ENCODE data around the gene CTXND1.

The CTXND1 gene

DNA sequence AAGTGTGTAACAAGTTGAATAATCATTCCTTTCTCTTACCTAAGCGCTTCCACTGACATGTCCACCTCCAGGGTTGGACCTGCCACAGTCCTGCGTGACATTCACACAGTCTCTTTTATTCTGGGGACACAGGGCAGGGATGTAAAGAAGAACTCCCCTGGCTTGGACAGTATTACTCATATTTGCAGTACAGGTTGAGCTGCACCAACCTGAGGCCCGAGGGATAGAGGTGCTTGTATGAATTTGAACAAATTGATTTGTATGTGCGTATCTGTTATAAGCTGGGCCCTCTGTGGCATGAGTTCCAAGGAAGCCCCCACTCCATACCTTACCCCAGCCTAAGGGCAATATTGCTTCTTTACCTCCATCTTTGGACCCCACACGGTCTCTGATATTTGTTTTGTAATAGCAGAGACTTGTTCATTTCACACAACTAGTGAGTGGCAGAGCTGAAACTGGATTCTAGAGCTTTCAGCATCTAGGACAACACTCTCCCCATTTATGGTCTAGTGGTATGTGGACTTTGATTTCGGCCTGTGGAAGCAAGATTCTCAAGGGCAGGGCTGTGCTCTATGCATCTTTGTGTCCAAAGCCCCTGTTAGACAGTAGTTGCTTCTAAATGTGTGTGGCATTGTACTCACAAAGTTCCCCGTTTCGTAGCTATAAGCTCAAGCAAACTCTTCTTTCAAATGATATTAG lies 60.0 kb downstream of the CTXND1 start:
- no peak for TF ChIP-seq TAF1 (IDR thresholded peaks at IDR 0.05; ENCODE audit: borderline replicate concordance, insufficient read depth, low read length)
- TF ChIP-seq SIN3A (IDR thresholded peaks at IDR 0.05; ENCODE audit: borderline replicate concordance, insufficient read depth, low read length): no peak
- no peak for TF ChIP-seq POLR2AphosphoS5 (IDR thresholded peaks at IDR 0.05; ENCODE audit: low read depth, low read length)
- TF ChIP-seq, protein P1, sequence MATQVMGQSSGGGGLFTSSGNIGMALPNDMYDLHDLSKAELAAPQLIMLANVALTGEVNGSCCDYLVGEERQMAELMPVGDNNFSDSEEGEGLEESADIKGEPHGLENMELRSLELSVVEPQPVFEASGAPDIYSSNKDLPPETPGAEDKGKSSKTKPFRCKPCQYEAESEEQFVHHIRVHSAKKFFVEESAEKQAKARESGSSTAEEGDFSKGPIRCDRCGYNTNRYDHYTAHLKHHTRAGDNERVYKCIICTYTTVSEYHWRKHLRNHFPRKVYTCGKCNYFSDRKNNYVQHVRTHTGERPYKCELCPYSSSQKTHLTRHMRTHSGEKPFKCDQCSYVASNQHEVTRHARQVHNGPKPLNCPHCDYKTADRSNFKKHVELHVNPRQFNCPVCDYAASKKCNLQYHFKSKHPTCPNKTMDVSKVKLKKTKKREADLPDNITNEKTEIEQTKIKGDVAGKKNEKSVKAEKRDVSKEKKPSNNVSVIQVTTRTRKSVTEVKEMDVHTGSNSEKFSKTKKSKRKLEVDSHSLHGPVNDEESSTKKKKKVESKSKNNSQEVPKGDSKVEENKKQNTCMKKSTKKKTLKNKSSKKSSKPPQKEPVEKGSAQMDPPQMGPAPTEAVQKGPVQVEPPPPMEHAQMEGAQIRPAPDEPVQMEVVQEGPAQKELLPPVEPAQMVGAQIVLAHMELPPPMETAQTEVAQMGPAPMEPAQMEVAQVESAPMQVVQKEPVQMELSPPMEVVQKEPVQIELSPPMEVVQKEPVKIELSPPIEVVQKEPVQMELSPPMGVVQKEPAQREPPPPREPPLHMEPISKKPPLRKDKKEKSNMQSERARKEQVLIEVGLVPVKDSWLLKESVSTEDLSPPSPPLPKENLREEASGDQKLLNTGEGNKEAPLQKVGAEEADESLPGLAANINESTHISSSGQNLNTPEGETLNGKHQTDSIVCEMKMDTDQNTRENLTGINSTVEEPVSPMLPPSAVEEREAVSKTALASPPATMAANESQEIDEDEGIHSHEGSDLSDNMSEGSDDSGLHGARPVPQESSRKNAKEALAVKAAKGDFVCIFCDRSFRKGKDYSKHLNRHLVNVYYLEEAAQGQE (IDR thresholded peaks at IDR 0.05; ENCODE audit: insufficient read depth in 1 of 2, low read depth in 2 of 2, low read length in 2 of 2): no peak
- TF ChIP-seq FOXP2 (optimal IDR thresholded peaks at IDR 0.05; ENCODE audit: borderline replicate concordance, extremely low read depth, extremely low read length, insufficient read depth): no peak

DNA sequence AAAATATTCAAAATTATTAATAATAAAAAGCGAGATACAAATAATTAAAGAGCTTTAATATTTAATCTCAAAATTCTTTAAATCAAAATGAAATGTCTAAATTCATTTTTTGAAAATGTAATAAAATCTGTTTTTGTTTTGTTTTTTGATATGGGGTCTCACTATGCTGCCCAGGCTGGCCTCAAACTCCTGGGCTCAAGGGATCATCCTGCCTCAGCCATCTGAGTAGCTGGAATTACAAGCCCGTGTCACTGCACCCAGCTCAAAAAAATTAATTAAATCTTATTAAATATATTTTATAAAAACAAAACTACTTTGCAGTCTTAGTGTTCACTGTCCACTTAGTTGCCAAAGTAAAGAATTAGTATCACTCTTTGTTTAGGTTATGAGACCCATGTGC lies 60.8 kb downstream of the CTXND1 start:
- TF ChIP-seq TAF1 (IDR thresholded peaks at IDR 0.05; ENCODE audit: borderline replicate concordance, insufficient read depth, low read length): no peak
- no peak for TF ChIP-seq FOXP2 (optimal IDR thresholded peaks at IDR 0.05; ENCODE audit: borderline replicate concordance, extremely low read depth, extremely low read length, insufficient read depth)
- TF ChIP-seq POLR2AphosphoS5 (IDR thresholded peaks at IDR 0.05; ENCODE audit: low read depth, low read length): no peak
- TF ChIP-seq, protein P1 (IDR thresholded peaks at IDR 0.05; ENCODE audit: insufficient read depth in 1 of 2, low read depth in 2 of 2, low read length in 2 of 2): no peak
- TF ChIP-seq SIN3A (IDR thresholded peaks at IDR 0.05; ENCODE audit: borderline replicate concordance, insufficient read depth, low read length): no peak

DNA sequence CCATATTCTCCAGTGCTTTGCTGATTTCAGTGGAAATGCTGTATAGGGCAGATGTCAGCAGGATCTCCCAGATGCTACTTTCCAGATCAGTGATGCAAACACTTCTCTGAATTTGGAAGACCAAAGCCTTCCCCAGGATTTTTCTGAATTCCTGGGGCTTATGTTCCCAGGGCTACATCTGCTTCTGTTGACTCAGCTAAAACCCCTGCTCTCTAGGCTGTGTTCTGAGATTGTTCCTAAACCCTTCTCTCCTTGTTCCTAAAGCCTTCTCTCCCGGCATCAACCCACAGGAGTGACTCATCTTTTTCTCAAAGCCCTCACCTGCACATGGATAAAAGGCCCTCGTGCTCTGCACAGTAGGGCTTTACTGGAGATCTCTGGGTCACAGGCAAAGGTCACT lies 63.8 kb downstream of the CTXND1 start:
- TF ChIP-seq, protein P1 (IDR thresholded peaks at IDR 0.05; ENCODE audit: insufficient read depth in 1 of 2, low read depth in 2 of 2, low read length in 2 of 2): no peak
- TF ChIP-seq TAF1 (IDR thresholded peaks at IDR 0.05; ENCODE audit: borderline replicate concordance, insufficient read depth, low read length) (no peak), FOXP2 (optimal IDR thresholded peaks at IDR 0.05; ENCODE audit: borderline replicate concordance, extremely low read depth, extremely low read length, insufficient read depth) (no peak), POLR2AphosphoS5 (IDR thresholded peaks at IDR 0.05; ENCODE audit: low read depth, low read length) (no peak), SIN3A (IDR thresholded peaks at IDR 0.05; ENCODE audit: borderline replicate concordance, insufficient read depth, low read length) (no peak)

DNA sequence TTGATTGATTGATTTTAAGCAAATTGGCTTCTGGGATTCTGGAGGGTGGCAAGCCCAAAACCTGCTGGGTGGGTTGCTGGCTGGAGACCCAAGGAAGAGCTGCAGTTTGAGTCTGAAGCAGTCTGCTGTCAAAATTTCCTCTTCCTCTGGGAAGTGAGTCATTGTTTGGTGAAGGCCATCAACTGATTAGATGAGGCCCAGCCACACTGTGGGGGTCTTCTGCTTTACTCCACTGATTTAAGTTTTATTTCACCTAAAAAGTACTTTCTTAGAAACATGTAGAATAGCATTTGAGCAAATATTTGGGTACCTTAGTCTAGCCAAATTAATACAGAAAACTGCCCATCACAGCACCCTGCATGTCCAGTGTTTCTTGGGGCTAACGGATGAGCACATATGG lies 65.4 kb downstream of the CTXND1 start:
- TF ChIP-seq FOXP2 (optimal IDR thresholded peaks at IDR 0.05; ENCODE audit: borderline replicate concordance, extremely low read depth, extremely low read length, insufficient read depth) (no peak), TAF1 (IDR thresholded peaks at IDR 0.05; ENCODE audit: borderline replicate concordance, insufficient read depth, low read length) (no peak), SIN3A (IDR thresholded peaks at IDR 0.05; ENCODE audit: borderline replicate concordance, insufficient read depth, low read length) (no peak), POLR2AphosphoS5 (IDR thresholded peaks at IDR 0.05; ENCODE audit: low read depth, low read length) (no peak)
- TF ChIP-seq, protein P1 (IDR thresholded peaks at IDR 0.05; ENCODE audit: insufficient read depth in 1 of 2, low read depth in 2 of 2, low read length in 2 of 2): no peak

All from PFSK-1 (cell line).